A549 (cell line): ENCODE data around the gene ABCG8. TPM values are rescaled to one million over a fixed set of nuclear protein-coding genes. Genes with fewer than 3 reads are reported as not detected.

Experiments used
- ATAC-seq, 2 experiments: fragments of 200-7000 bp in 1 of 2; fragments of >200 bp in 1 of 2; cut with Nextera tagmentation in 1 of 2; cut with Tn5 transposase in 1 of 2; 3 replicates each; pipeline versions ENCODE4 v1.8.0 to v1.9.1; 2018 to 2020; ENCODE audit warnings: mild to moderate bottlenecking in 1 of 2, moderate library complexity in 1 of 2
- CTCF ChIA-PET: fragments of 300-600 bp; sonication (Branson Sonifier 250); formaldehyde crosslinking; extraction: SDS; loops from one replicate; lab custom pipeline; 2021; ENCODE audit warnings: antibody characterized with exemption, inconsistent platforms; lab: Yijun Ruan, JAX
- POLR2A ChIA-PET: fragments of 350-600 bp; formaldehyde crosslinking; extraction: SDS; loops from one replicate; lab custom pipeline; 2021; ENCODE audit warnings: antibody characterized with exemption, inconsistent platforms; lab: Yijun Ruan, JAX
- DNase-seq, 2 experiments: peaks; one replicate each; pipeline versions ENCODE4 v3.0.0 to v3.0.0-alpha.2; 2011 to 2016; ENCODE audit warnings: low read depth in 1 of 2, low spot score in 1 of 2
- FAIRE-seq: peaks from 2 replicates; lab custom pipeline; 2011; peaks lifted over from hg19 to GRCh38; lab: Jason Lieb, UNC
- H3K27ac ChIP-seq, 2 experiments: fragments of >200 bp; sonication (Bioruptor Twin); formaldehyde crosslinking; 3 replicates each; pipeline ENCODE4 v1.5.1; 2016 to 2017
- H3K4me1 ChIP-seq: fragments of >200 bp; sonication (Bioruptor Twin); formaldehyde crosslinking; 3 replicates; pipeline ENCODE4 v1.6.1; 2016
- H3K4me2 ChIP-seq: fragments of >200 bp; sonication (Bioruptor Twin); formaldehyde crosslinking; 3 replicates; pipeline ENCODE4 v1.6.1; 2016
- H3K4me3 ChIP-seq: fragments of >200 bp; sonication (Bioruptor Twin); formaldehyde crosslinking; 3 replicates; pipeline ENCODE4 v1.5.1; 2016
- H3K9me3 ChIP-seq: fragments of >200 bp; sonication (Bioruptor Twin); formaldehyde crosslinking; 3 replicates; pipeline ENCODE4 v1.6.1; 2016
- EHF ChIP-seq: fragments of 250-450 bp; sonication (Bioruptor Pico); IDR thresholded peaks from 2 replicates; pipeline ENCODE4 v1.5.0; 2020; ENCODE audit warnings: mild to moderate bottlenecking
- EHMT2 ChIP-seq: fragments of 200-600 bp; sonication (generic); IDR thresholded peaks from 2 replicates; pipeline ENCODE4 v1.6.1; 2016; ENCODE audit warnings: antibody characterized with exemption, low read depth, mild to moderate bottlenecking, moderate library complexity
- EP300 ChIP-seq, 2 experiments: fragments of >200 bp; sonication (Bioruptor Twin); formaldehyde crosslinking; IDR thresholded peaks; 2 replicates in 1 of 2; 3 replicates in 1 of 2; pipeline ENCODE4 v1.6.1; 2016 to 2017
- ESRRA ChIP-seq: fragments of 150-350 bp; IDR thresholded peaks from 2 replicates; pipeline ENCODE4 v1.6.1; 2014; ENCODE audit warnings: mild to moderate bottlenecking, low read length, borderline replicate concordance
- FOSB ChIP-seq: fragments of 250-450 bp; sonication (Bioruptor Pico); IDR thresholded peaks from 2 replicates; pipeline ENCODE4 v1.5.0; 2020; ENCODE audit warnings: mild to moderate bottlenecking, moderate library complexity
- HOXA7 ChIP-seq: fragments of 250-450 bp; sonication (Bioruptor Pico); IDR thresholded peaks from 2 replicates; pipeline ENCODE4 v1.5.0; 2020; ENCODE audit warnings: mild to moderate bottlenecking, moderate library complexity
- HOXB13 ChIP-seq: fragments of 250-450 bp; sonication (Bioruptor Pico); IDR thresholded peaks from 2 replicates; pipeline ENCODE4 v1.5.0; 2020; ENCODE audit warnings: low read depth, mild to moderate bottlenecking, moderate library complexity
- JUN ChIP-seq, 2 experiments: fragments of >200 bp; sonication (Bioruptor Twin); formaldehyde crosslinking; IDR thresholded peaks; 2 replicates in 1 of 2; 3 replicates in 1 of 2; pipeline ENCODE4 v1.6.1; 2016 to 2017
- MAFK ChIP-seq: fragments of 450-650 bp; IDR thresholded peaks from 2 replicates; pipeline ENCODE4 v1.6.1; 2014; ENCODE audit not compliant: partially characterized antibody
- RARB ChIP-seq: fragments of 250-450 bp; sonication (Bioruptor Pico); IDR thresholded peaks from 2 replicates; pipeline ENCODE4 v1.8.0; 2021; ENCODE audit warnings: mild to moderate bottlenecking, moderate library complexity
- RCOR1 ChIP-seq: fragments of 150-350 bp; IDR thresholded peaks from 2 replicates; pipeline ENCODE4 v1.6.1; 2014; ENCODE audit warnings: antibody characterized with exemption, low read length, low read depth
- RFX5 ChIP-seq: fragments of 450-650 bp; IDR thresholded peaks from 2 replicates; pipeline ENCODE4 v1.7.1; 2014; ENCODE audit warnings: antibody characterized with exemption, mild to moderate bottlenecking, moderate library complexity
- RNF2 ChIP-seq: fragments of 200-600 bp; sonication (generic); IDR thresholded peaks from 2 replicates; pipeline ENCODE4 v1.6.1; 2016; ENCODE audit warnings: low read depth, mild to moderate bottlenecking, antibody characterized with exemption, moderate library complexity, borderline replicate concordance
- TP53 ChIP-seq: fragments of 250-450 bp; sonication (Bioruptor Pico); IDR thresholded peaks from 2 replicates; pipeline ENCODE4 v1.5.0; 2021; ENCODE audit warnings: mild to moderate bottlenecking, moderate library complexity
- ZC3H11A ChIP-seq: fragments of 450-650 bp; IDR thresholded peaks from 2 replicates; pipeline ENCODE4 v1.6.1; 2014; ENCODE audit warnings: antibody characterized with exemption, mild to moderate bottlenecking
- ZNF302 ChIP-seq: fragments of 250-450 bp; sonication (Bioruptor Pico); IDR thresholded peaks from 2 replicates; pipeline ENCODE4 v1.9.0; 2021; ENCODE audit warnings: inconsistent platforms, mild to moderate bottlenecking, moderate library complexity
- ZSCAN20 ChIP-seq: fragments of 250-450 bp; sonication (Bioruptor Pico); IDR thresholded peaks from 2 replicates; pipeline ENCODE4 v1.8.0; 2022; ENCODE audit warnings: mild to moderate bottlenecking, moderate library complexity
- WGBS: methylation state at CpG from one replicate; pipeline ENCODE4 v1.1.6; 2017; ENCODE audit errors: missing lambda C conversion rate; 5-methylcytosine and 5-hydroxymethylcytosine counted together
- polyA plus RNA-seq, 4 experiments: library from polyadenylated mRNA; depleted of rRNA in 3 of 4; stranded (reverse); fragments of >200 nt; fragmentation: RNase III in 1 of 4; extraction: RNeasy Plus Mini Kit Qiagen cat#74134 plus additional on column Dnase treatment in 1 of 4; gene quantifications; 2 replicates in 3 of 4; 3 replicates in 1 of 4; pipeline ENCODE4 v1.2.3, GENCODE V29; 2011 to 2017
- TF ChIP-seq, protein P1 (sequence below): fragments of 450-650 bp; IDR thresholded peaks from 2 replicates; pipeline ENCODE4 v1.6.1; 2014; ENCODE audit warnings: antibody characterized with exemption
- TF ChIP-seq, protein P2 (sequence below): fragments of 200-600 bp; sonication (generic); IDR thresholded peaks from 2 replicates; pipeline ENCODE4 v1.6.1; 2016; ENCODE audit warnings: antibody characterized with exemption, mild to moderate bottlenecking, moderate library complexity
- TF ChIP-seq, protein P3 (sequence below): IDR thresholded peaks from 2 replicates; pipeline ENCODE4 v1.6.1; 2012; ENCODE audit warnings: low read depth, borderline replicate concordance
- TF ChIP-seq, protein P4 (sequence below): fragments of >200 bp; sonication (Bioruptor Twin); formaldehyde crosslinking; IDR thresholded peaks from 3 replicates; pipeline ENCODE4 v1.6.1; 2016

ABCG8 gene
- polyA plus RNA-seq, 2 of the 4 experiments (the other 2 are of a cell fraction) = not detected

DNA sequence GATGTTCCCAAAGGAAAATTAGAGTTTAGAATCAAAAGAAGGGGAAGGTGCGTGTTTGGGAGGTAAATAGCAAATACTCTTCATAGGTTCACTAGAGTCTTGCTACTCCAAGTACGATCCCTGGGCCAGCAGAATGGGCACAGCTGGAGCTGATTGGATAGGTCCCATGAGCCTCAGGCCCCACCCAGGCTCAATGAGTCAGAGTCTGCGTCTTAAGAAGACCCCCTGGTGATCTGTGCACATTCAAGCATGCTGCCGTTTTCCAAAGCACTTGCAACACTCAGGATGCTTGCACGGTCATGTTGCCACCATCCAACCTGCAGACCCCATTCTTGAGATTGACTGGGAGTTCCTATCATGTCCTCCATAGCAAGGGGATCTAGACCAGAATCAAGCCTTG lies 40.5 kb downstream of the ABCG8 start:
- TF ChIP-seq RFX5 = no peak
- DNase-seq (peak in 1 of 2 experiments; percentile 40), ATAC-seq (peak; percentile 2 to 12; a peak in 3 of 6 replicates), FAIRE-seq (no peak)
- POLR2A ChIA-PET = no interaction called here
- Histone ChIP-seq H3K4me2 (no peak overlapping the region), H3K4me3 (no peak overlapping the region), H3K9me3 (no peaks in the 10 kb centered on the region), H3K27ac (no peak overlapping the region), H3K4me1 (peaks cover 16% of the 10 kb centered on the region)
- CTCF ChIA-PET = interaction anchor here (0.6 kb wide), 1 partner anchor 596 kb away, joined by 3 read pairs; no protein-coding TSS in a partner anchor
- WGBS = 49% methylated on average over 5 of the region's 5 CpGs

DNA sequence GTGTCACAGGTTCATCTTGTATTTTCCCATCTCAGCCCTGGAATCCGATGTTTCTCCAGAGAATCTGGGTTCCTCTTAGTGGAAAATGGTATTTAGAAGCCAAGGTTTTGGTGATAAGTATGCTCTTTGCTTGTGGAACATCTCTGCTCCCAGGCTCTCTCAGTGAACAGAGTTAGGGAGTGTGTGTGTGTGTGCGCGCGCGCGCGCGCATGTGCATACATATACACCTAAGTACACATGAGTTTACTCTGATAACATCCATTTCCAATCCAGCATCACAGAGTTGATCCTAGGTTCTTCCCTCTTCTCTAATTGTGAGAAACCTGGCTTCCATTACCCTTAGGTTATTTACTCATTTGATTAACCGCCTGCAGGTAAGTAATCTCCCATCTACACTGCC lies 41.7 kb downstream of the ABCG8 start:
- ATAC-seq (no peak), FAIRE-seq (no peak), DNase-seq (no peak)
- H3K4me1 ChIP-seq = peaks cover 16% of the 10 kb centered on the region
- no peaks in the 10 kb centered on the region for H3K9me3 ChIP-seq
- POLR2A ChIA-PET = no interaction called here
- H3K27ac ChIP-seq = no peak overlapping the region
- 81% methylated on average over 9 of the region's 9 CpGs for WGBS
- CTCF ChIA-PET = interaction anchor here (0.9 to 1.2 kb wide), 3 partner anchors 12 to 275 kb away, joined by 3 to 4 read pairs (median 3); no protein-coding TSS in a partner anchor
- no peak overlapping the region for H3K4me3 ChIP-seq
- H3K4me2 ChIP-seq = no peak overlapping the region
- TF ChIP-seq ZSCAN20 (no peak), JUN (IDR thresholded peaks at IDR 0.05) (no peak), ESRRA (no peak), RCOR1 (no peak), EP300 (IDR thresholded peaks at IDR 0.05) (no peak), ZNF302 (CRISPR knock-in tag) (no peak), RNF2 (no peak), FOSB (CRISPR knock-in tag) (no peak), EHF (CRISPR knock-in tag) (no peak), ZC3H11A (no peak), HOXA7 (CRISPR knock-in tag) (no peak), MAFK (no peak), HOXB13 (no peak), TP53 (no peak), RARB (CRISPR knock-in tag) (no peak), EHMT2 (no peak)
- TF ChIP-seq, protein P1, sequence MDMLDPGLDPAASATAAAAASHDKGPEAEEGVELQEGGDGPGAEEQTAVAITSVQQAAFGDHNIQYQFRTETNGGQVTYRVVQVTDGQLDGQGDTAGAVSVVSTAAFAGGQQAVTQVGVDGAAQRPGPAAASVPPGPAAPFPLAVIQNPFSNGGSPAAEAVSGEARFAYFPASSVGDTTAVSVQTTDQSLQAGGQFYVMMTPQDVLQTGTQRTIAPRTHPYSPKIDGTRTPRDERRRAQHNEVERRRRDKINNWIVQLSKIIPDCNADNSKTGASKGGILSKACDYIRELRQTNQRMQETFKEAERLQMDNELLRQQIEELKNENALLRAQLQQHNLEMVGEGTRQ = no peak
- TF ChIP-seq, protein P2, sequence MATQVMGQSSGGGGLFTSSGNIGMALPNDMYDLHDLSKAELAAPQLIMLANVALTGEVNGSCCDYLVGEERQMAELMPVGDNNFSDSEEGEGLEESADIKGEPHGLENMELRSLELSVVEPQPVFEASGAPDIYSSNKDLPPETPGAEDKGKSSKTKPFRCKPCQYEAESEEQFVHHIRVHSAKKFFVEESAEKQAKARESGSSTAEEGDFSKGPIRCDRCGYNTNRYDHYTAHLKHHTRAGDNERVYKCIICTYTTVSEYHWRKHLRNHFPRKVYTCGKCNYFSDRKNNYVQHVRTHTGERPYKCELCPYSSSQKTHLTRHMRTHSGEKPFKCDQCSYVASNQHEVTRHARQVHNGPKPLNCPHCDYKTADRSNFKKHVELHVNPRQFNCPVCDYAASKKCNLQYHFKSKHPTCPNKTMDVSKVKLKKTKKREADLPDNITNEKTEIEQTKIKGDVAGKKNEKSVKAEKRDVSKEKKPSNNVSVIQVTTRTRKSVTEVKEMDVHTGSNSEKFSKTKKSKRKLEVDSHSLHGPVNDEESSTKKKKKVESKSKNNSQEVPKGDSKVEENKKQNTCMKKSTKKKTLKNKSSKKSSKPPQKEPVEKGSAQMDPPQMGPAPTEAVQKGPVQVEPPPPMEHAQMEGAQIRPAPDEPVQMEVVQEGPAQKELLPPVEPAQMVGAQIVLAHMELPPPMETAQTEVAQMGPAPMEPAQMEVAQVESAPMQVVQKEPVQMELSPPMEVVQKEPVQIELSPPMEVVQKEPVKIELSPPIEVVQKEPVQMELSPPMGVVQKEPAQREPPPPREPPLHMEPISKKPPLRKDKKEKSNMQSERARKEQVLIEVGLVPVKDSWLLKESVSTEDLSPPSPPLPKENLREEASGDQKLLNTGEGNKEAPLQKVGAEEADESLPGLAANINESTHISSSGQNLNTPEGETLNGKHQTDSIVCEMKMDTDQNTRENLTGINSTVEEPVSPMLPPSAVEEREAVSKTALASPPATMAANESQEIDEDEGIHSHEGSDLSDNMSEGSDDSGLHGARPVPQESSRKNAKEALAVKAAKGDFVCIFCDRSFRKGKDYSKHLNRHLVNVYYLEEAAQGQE = no peak
- TF ChIP-seq, protein P3, sequence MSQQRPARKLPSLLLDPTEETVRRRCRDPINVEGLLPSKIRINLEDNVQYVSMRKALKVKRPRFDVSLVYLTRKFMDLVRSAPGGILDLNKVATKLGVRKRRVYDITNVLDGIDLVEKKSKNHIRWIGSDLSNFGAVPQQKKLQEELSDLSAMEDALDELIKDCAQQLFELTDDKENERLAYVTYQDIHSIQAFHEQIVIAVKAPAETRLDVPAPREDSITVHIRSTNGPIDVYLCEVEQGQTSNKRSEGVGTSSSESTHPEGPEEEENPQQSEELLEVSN = no peak
- TF ChIP-seq, protein P4, sequence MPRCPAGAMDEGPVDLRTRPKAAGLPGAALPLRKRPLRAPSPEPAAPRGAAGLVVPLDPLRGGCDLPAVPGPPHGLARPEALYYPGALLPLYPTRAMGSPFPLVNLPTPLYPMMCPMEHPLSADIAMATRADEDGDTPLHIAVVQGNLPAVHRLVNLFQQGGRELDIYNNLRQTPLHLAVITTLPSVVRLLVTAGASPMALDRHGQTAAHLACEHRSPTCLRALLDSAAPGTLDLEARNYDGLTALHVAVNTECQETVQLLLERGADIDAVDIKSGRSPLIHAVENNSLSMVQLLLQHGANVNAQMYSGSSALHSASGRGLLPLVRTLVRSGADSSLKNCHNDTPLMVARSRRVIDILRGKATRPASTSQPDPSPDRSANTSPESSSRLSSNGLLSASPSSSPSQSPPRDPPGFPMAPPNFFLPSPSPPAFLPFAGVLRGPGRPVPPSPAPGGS = no peak
